Glomerular endothelial cell (primary cell): ENCODE data around the gene FAM111A. TPM values are rescaled to one million over a fixed set of nuclear protein-coding genes. Genes with fewer than 3 reads are reported as not detected.

ENCODE experiments used
- DNase-seq: peaks from one replicate; pipeline ENCODE4 v3.0.0-alpha.2; 2011; ENCODE audit warnings: low read depth, low spot score; ENCODE audit errors: extremely low read depth
- total RNA-seq: library from RNA; depleted of rRNA; stranded (reverse); fragments of >200 nt; gene quantifications from 2 replicates; pipeline ENCODE4 v1.2.3, GENCODE V29; 2015

FAM111A gene
- total RNA-seq, 1 donor from 2014 or later: 41.9 TPM

- DNase-seq: no peak
These were observed 1.5 kb upstream of the FAM111A start for GRCh38 chr11:59141191-59141590.

- DNase-seq: no peak
These were observed 789 bp upstream of the FAM111A start for GRCh38 chr11:59141673-59142460.

GRCh38 chr11:59144096-59144495 is 1.4 kb downstream of the FAM111A start:
- DNase-seq: no peak

GRCh38 chr11:59144579-59145345 is 2.1 kb downstream of the FAM111A start:
- peak; percentile 33 for DNase-seq

- DNase-seq: no peak
These were observed 2.9 kb downstream of the FAM111A start for GRCh38 chr11:59145534-59145933.

- no peak for DNase-seq
These were observed 9.1 kb downstream of the FAM111A start for GRCh38 chr11:59151761-59152160.

- DNase-seq: no peak
These were observed 9.8 kb downstream of the FAM111A start for GRCh38 chr11:59152312-59152951.

- DNase-seq: no peak
These were observed 12.0 kb downstream of the FAM111A start for GRCh38 chr11:59154610-59155009.

GRCh38 chr11:59157433-59157832 is 14.8 kb downstream of the FAM111A start:
- DNase-seq: no peak

GRCh38 chr11:59158206-59159068 is 15.8 kb downstream of the FAM111A start:
- DNase-seq: no peak

GRCh38 chr11:59164028-59164427 is 21.4 kb downstream of the FAM111A start:
- no peak for DNase-seq

- peak; percentile 58 for DNase-seq
These were observed 29.1 kb downstream of the FAM111A start, which contains the start of gene DTX4 for GRCh38 chr11:59171508-59172322. Gene DTX4, plus strand, starts transcription at chr11:59172132. Its CDS starts 464 bp downstream, at chr11:59172596.

GRCh38 chr11:59172345-59173079 is 29.9 kb downstream of the FAM111A start:
- no peak for DNase-seq

- DNase-seq: no peak
These were observed 30.7 kb downstream of the FAM111A start for GRCh38 chr11:59173080-59173963.

- DNase-seq: no peak
These were observed 31.5 kb downstream of the FAM111A start for GRCh38 chr11:59173964-59174663.

GRCh38 chr11:59174664-59175033 is 32.0 kb downstream of the FAM111A start:
- DNase-seq: no peak

- DNase-seq: no peak
These were observed 32.4 kb downstream of the FAM111A start for GRCh38 chr11:59175091-59175501.
